ENCODE measurements around the gene PRDM1. TPM values are rescaled to one million over a fixed set of nuclear protein-coding genes. Genes with fewer than 3 reads are reported as not detected.

The PRDM1 gene
- 1.8 and 2.5 TPM in 2 replicates for total RNA-seq

DNA sequence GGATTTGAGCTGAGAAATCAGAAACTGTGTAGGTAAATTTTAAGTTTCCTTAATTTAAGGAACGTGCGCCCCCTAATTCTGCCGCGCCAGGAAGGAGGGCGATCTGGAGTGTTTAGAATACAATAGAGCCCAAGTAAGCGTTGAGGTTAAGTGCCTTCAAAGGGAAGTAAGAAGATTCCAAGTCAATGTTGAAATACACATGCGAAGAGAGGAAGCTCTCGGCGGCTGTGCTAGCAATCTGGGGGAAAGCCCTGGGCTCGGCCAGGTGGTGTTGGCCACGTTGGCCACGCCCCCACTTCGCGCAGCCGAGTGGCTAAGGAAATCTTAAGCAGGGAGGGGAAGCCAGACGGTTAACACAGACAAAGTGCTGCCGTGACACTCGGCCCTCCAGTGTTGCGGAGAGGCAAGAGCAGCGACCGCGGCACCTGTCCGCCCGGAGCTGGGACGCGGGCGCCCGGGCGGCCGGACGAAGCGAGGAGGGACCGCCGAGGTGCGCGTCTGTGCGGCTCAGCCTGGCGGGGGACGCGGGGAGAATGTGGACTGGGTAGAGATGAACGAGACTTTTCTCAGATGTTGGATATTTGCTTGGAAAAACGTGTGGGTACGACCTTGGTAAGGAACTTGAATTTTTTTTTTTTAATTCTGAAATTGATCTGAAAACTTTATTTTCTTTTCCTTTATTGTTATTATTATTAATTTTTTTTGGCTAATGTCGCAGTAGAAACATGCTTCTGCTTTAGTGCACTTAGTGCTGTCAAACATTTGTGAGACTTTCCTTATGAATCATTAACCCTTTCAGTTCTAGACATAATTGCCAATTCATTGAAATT is at the start of gene PRDM1:
PRDM1 (plus strand) TSS at position 353 of the 830 bp plus-strand sequence; CDS start at position 571, 218 bp downstream.
- DNase-seq (ENCODE audit: insufficient read length, low spot score, missing footprints) = peak; percentile 67
- Histone ChIP-seq H3K4me1 (ENCODE audit: insufficient read depth, low read length) (peaks cover 64% of the 10 kb centered on the region), H3K4me3 (ENCODE audit: insufficient read depth, low read length) (peak within 1 kb of the TSS; percentile 81), H3K27ac (ENCODE audit: low read depth, low read length) (peak within 1 kb of the TSS; percentile 86), H3K27me3 (ENCODE audit: insufficient read depth, low read length) (no peaks in the 10 kb centered on the region), H3K79me2 (ENCODE audit: insufficient read depth, low read length) (peaks cover 2% of the 10 kb centered on the region), H3K4me2 (ENCODE audit: insufficient read depth, low read length) (peak within 1 kb of the TSS; percentile 92), H3K36me3 (ENCODE audit: insufficient read depth, low read length) (no peaks in the 10 kb centered on the region), H4K20me1 (ENCODE audit: insufficient read depth, low read length) (no peaks in the 10 kb centered on the region), H3K9me3 (ENCODE audit: low read depth, low read length) (no peaks in the 10 kb centered on the region), H2AFZ (ENCODE audit: low read length) (peak within 1 kb of the TSS; percentile 93)
- TF ChIP-seq, protein P1, sequence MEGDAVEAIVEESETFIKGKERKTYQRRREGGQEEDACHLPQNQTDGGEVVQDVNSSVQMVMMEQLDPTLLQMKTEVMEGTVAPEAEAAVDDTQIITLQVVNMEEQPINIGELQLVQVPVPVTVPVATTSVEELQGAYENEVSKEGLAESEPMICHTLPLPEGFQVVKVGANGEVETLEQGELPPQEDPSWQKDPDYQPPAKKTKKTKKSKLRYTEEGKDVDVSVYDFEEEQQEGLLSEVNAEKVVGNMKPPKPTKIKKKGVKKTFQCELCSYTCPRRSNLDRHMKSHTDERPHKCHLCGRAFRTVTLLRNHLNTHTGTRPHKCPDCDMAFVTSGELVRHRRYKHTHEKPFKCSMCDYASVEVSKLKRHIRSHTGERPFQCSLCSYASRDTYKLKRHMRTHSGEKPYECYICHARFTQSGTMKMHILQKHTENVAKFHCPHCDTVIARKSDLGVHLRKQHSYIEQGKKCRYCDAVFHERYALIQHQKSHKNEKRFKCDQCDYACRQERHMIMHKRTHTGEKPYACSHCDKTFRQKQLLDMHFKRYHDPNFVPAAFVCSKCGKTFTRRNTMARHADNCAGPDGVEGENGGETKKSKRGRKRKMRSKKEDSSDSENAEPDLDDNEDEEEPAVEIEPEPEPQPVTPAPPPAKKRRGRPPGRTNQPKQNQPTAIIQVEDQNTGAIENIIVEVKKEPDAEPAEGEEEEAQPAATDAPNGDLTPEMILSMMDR (IDR thresholded peaks at IDR 0.05; ENCODE audit: extremely low read depth, low read depth, low read length) = no peak

DNA sequence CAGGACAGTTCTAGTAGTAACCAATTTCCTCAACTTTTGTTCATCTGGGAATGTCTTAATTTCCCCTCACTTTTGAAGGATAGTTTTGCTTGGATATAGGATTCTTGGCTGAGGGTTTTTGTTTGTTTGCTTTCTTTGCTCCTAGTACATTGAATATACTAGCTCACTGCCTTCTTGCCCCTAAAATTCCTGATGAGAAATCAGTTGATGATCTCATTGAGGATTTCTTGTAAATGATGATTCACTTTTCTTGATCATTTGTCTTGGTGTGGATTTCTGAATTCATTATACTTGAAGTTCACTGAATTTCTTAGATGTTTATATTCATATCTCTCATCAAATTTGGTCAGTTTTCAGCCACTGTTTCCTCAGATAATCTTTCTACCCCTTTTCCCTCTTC is 49.1 kb upstream of the PRDM1 start:
- DNase-seq (ENCODE audit: insufficient read length, low spot score, missing footprints) = peak; percentile 66
- Histone ChIP-seq H4K20me1 (ENCODE audit: insufficient read depth, low read length) (no peaks in the 10 kb centered on the region), H3K4me3 (ENCODE audit: insufficient read depth, low read length) (no peak overlapping the region), H2AFZ (ENCODE audit: low read length) (no peak overlapping the region), H3K9me3 (ENCODE audit: low read depth, low read length) (no peaks in the 10 kb centered on the region), H3K4me1 (ENCODE audit: insufficient read depth, low read length) (peaks cover 33% of the 10 kb centered on the region), H3K27me3 (ENCODE audit: insufficient read depth, low read length) (no peaks in the 10 kb centered on the region), H3K79me2 (ENCODE audit: insufficient read depth, low read length) (no peaks in the 10 kb centered on the region), H3K4me2 (ENCODE audit: insufficient read depth, low read length) (peak overlapping the region; percentile 41), H3K36me3 (ENCODE audit: insufficient read depth, low read length) (no peaks in the 10 kb centered on the region), H3K27ac (ENCODE audit: low read depth, low read length) (peak overlapping the region; percentile 66)
- TF ChIP-seq, protein P1 (IDR thresholded peaks at IDR 0.05; ENCODE audit: extremely low read depth, low read depth, low read length) = no peak

DNA sequence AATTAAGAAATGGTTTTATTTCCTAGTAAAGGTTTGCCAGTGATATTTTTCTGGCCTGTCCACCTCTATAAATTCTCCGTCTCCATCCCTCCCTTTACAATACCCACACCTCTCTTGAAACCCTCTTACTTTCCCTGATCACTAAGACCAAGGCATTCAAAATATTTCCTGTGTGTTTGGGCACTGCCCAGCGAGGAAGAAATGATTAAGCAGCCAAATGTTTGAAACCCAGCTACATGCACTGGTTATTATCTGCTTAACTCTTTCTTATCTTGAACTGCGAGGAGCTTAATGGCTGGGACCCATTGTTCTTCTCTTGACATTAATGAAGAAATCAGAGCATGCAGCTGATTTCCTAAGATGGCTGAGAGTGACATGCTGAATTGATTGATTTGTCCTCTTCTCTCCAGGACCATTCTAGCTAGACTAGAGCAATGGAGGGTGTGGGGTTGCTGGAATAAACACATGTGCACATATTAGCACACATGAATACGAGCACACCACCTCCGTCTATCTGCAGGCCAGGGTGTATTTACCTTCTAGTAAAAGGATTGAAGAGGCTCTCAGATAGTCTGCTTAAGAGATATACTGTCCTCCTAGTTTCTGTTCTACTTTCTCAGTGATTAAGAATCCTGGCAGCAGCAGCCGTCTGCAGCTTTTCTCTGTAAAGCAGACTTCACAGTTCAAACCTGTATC is 46.1 kb upstream of the PRDM1 start:
- peaks cover 33% of the 10 kb centered on the region for H3K4me1 ChIP-seq (ENCODE audit: insufficient read depth, low read length)
- H2AFZ ChIP-seq (ENCODE audit: low read length) = peak overlapping the region; percentile 40
- no peak for DNase-seq (ENCODE audit: insufficient read length, low spot score, missing footprints)
- H3K79me2 ChIP-seq (ENCODE audit: insufficient read depth, low read length) = no peaks in the 10 kb centered on the region
- no peak overlapping the region for H3K27ac ChIP-seq (ENCODE audit: low read depth, low read length)
- no peaks in the 10 kb centered on the region for H4K20me1 ChIP-seq (ENCODE audit: insufficient read depth, low read length)
- H3K27me3 ChIP-seq (ENCODE audit: insufficient read depth, low read length) = no peaks in the 10 kb centered on the region
- TF ChIP-seq, protein P1 (IDR thresholded peaks at IDR 0.05; ENCODE audit: extremely low read depth, low read depth, low read length) = no peak
- H3K9me3 ChIP-seq (ENCODE audit: low read depth, low read length) = no peaks in the 10 kb centered on the region
- peak overlapping the region; percentile 13 for H3K4me3 ChIP-seq (ENCODE audit: insufficient read depth, low read length)
- H3K4me2 ChIP-seq (ENCODE audit: insufficient read depth, low read length) = peak overlapping the region; percentile 55
- no peaks in the 10 kb centered on the region for H3K36me3 ChIP-seq (ENCODE audit: insufficient read depth, low read length)

DNA sequence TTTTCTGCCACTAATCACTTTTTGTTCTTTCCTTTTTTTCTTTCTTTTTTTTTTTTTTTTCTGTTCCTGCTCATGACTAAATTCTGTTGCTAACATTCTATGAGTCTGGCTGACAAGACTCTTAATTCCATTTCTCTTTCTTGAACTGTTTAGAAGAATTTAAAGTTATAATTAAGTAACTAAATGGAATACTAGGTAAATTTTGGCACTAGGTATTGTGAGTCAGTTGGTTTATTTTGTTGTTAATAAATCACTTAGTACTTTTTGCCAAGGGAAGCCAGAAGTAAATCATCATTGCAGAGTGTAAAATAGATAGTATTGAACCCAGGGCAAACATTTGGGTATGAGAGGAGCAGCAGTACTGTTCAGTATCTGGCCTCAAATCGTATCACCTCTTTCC is 42.0 kb upstream of the PRDM1 start:
- Histone ChIP-seq H3K9me3 (ENCODE audit: low read depth, low read length) (no peaks in the 10 kb centered on the region), H3K27me3 (ENCODE audit: insufficient read depth, low read length) (no peaks in the 10 kb centered on the region), H4K20me1 (ENCODE audit: insufficient read depth, low read length) (no peaks in the 10 kb centered on the region), H3K27ac (ENCODE audit: low read depth, low read length) (no peak overlapping the region), H2AFZ (ENCODE audit: low read length) (no peak overlapping the region), H3K4me3 (ENCODE audit: insufficient read depth, low read length) (no peak overlapping the region), H3K4me2 (ENCODE audit: insufficient read depth, low read length) (no peak overlapping the region), H3K36me3 (ENCODE audit: insufficient read depth, low read length) (no peaks in the 10 kb centered on the region), H3K4me1 (ENCODE audit: insufficient read depth, low read length) (peaks cover 11% of the 10 kb centered on the region), H3K79me2 (ENCODE audit: insufficient read depth, low read length) (no peaks in the 10 kb centered on the region)
- DNase-seq (ENCODE audit: insufficient read length, low spot score, missing footprints) = peak; percentile 34
- TF ChIP-seq, protein P1 (IDR thresholded peaks at IDR 0.05; ENCODE audit: extremely low read depth, low read depth, low read length) = no peak
